Osteocyte (in vitro differentiated cells): ENCODE measurements around the gene DCST2. TPM values are rescaled to one million over a fixed set of nuclear protein-coding genes. Genes with fewer than 3 reads are reported as not detected.
A peak's percentile ranks its signal among the peaks of the same experiment; 100 is the strongest.

Experiments
- DNase-seq: peaks from one replicate; pipeline ENCODE4 v3.0.0; 2021; ENCODE audit warnings: mixed read lengths; ENCODE audit not compliant: unreplicated experiment; ENCODE audit errors: extremely low spot score
- H3K27ac Mint-ChIP-seq: one replicate; pipeline ENCODE4 v1.8.0; 2021; ENCODE audit warnings: mild to moderate bottlenecking, mixed read lengths; ENCODE audit not compliant: unreplicated experiment
- H3K27me3 Mint-ChIP-seq: one replicate; pipeline ENCODE4 v1.8.0; 2021; ENCODE audit warnings: mixed read lengths; ENCODE audit not compliant: unreplicated experiment
- H3K36me3 Mint-ChIP-seq: one replicate; pipeline ENCODE4 v1.8.0; 2021; ENCODE audit warnings: mixed read lengths; ENCODE audit not compliant: unreplicated experiment
- H3K4me1 Mint-ChIP-seq: one replicate; pipeline ENCODE4 v1.8.0; 2021; ENCODE audit warnings: mixed read lengths; ENCODE audit not compliant: unreplicated experiment
- H3K4me3 Mint-ChIP-seq: one replicate; pipeline ENCODE4 v1.8.0; 2021; ENCODE audit warnings: mild to moderate bottlenecking, moderate library complexity, mixed read lengths; ENCODE audit not compliant: unreplicated experiment
- H3K9me3 Mint-ChIP-seq: one replicate; pipeline ENCODE4 v1.8.0; 2021; ENCODE audit warnings: mixed read lengths; ENCODE audit not compliant: unreplicated experiment
- CTCF ChIP-seq: fragments of 200-600 bp; sonication (generic); IDR thresholded peaks from 2 replicates; pipeline ENCODE4 v1.5.0; 2021; ENCODE audit warnings: antibody characterized with exemption, mild to moderate bottlenecking, moderate library complexity
- total RNA-seq: library from RNA; stranded (reverse); gene quantifications from 2 replicates; pipeline ENCODE4 v1.2.1, GENCODE V29; 2021

The DCST2 gene
- total RNA-seq, 1 donor from 2014 or later: 0.75 TPM

- H3K4me1 Mint-ChIP-seq: peaks cover 30% of the 10 kb centered on the region
- no peaks in the 10 kb centered on the region for H3K27me3 Mint-ChIP-seq
- H3K9me3 Mint-ChIP-seq: no peaks in the 10 kb centered on the region
- H3K27ac Mint-ChIP-seq: peak overlapping the region; percentile 78
- no peak for DNase-seq
- no peaks in the 10 kb centered on the region for H3K36me3 Mint-ChIP-seq
- TF ChIP-seq CTCF: no peak
- H3K4me3 Mint-ChIP-seq: peak overlapping the region; percentile 81
These were observed 16.3 kb upstream of the DCST2 start for GRCh38 chr1:155049651-155050559.

- H3K4me3 Mint-ChIP-seq: no peak overlapping the region
- DNase-seq: no peak
- no peak for TF ChIP-seq CTCF
- H3K27me3 Mint-ChIP-seq: no peaks in the 10 kb centered on the region
- H3K9me3 Mint-ChIP-seq: no peaks in the 10 kb centered on the region
- no peak overlapping the region for H3K27ac Mint-ChIP-seq
- peaks cover 34% of the 10 kb centered on the region for H3K4me1 Mint-ChIP-seq
- no peaks in the 10 kb centered on the region for H3K36me3 Mint-ChIP-seq
These were observed 15.1 kb upstream of the DCST2 start for GRCh38 chr1:155048449-155049334.

- Mint-ChIP-seq H3K4me3 (no peak overlapping the region), H3K36me3 (no peaks in the 10 kb centered on the region), H3K27me3 (no peaks in the 10 kb centered on the region), H3K4me1 (peaks cover 17% of the 10 kb centered on the region), H3K9me3 (no peaks in the 10 kb centered on the region), H3K27ac (no peak overlapping the region)
- TF ChIP-seq CTCF: peak; percentile 76
- DNase-seq: no peak
These were observed 11.5 kb upstream of the DCST2 start for GRCh38 chr1:155044812-155045657.

GRCh38 chr1:155044365-155044764 lies 10.8 kb upstream of the DCST2 start:
- no peaks in the 10 kb centered on the region for H3K9me3 Mint-ChIP-seq
- no peak for DNase-seq
- H3K4me1 Mint-ChIP-seq: peaks cover 11% of the 10 kb centered on the region
- no peak overlapping the region for H3K4me3 Mint-ChIP-seq
- no peak overlapping the region for H3K27ac Mint-ChIP-seq
- no peaks in the 10 kb centered on the region for H3K27me3 Mint-ChIP-seq
- TF ChIP-seq CTCF: no peak
- H3K36me3 Mint-ChIP-seq: no peaks in the 10 kb centered on the region
